NCI-H524 treated with DMSO at 0.1 percent for 48 hours (cell line): Measurements from ENCODE around the gene CEMP1.
"Not testable (repeated sequence)": the region's sequence is repeated elsewhere in the genome, so short reads cannot be mapped to it uniquely, and the experiment has no call there.

Source experiments
- DNase-seq: peaks from one replicate; lab custom pipeline; 2025; lab: John Stamatoyannopoulos, UW

Gene CEMP1

DNA sequence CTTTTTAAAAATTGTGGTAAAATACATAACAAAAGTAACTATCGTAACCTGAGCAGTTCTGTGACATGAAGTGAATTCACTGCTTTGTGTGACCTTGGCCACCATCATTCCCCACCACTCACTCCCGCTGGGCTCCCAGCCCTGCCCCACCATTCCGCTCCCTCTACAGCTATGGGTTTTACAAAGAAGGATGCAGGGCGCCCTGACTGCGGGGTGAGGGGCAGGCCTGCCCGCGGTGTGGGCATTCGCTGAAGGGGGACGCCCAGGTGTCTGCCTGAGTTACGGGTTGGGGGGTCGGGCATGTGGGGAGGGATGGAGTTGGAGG, at the start of gene CEMP1:
Gene CEMP1 (minus strand): TSS at position 38 of the 325 bp plus-strand sequence. CDS start 335 bp downstream, outside the sequence.
- no peak for DNase-seq

DNA sequence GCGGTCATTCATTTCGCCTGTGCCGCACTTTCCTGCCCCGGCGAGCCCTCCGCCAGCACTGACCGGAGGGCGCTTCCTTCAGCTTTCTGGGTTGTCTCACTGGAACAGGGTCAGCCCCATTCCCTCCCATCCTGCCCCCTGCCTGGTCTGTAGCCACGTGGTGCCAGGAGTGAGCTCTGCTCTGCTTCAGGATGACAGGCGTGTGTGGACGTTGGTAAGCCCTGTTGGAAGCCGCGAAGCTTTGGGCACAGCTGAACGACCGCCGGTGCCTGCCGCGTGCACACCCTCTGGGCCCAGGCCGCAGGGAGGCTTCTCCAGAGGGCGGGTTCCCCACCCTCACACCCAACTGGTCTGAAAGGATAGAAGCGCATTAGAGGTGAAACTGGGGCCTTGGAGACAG, 49.6 kb upstream of the CEMP1 start:
- DNase-seq, result not testable (repeated sequence)

DNA sequence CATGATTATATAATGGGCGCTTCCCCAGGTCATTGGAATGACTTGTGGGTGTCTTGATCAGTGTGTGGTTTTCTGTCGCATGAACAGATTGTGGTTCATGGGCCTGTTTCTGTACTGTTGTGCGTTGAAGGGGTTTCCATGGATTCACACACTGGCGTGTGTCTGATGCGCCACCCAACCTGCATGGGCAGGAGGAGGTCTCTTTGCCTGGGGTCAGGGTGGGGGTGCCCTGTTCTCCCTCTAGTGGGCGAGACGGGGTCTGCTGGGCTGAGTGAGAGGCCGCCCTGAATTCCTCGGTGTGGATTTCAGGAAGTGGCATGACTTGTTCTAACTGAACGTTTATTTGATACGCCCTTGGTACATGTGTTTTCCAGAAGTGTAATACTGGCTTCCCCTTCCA, 48.9 kb upstream of the CEMP1 start:
- DNase-seq, result not testable (repeated sequence)

DNA sequence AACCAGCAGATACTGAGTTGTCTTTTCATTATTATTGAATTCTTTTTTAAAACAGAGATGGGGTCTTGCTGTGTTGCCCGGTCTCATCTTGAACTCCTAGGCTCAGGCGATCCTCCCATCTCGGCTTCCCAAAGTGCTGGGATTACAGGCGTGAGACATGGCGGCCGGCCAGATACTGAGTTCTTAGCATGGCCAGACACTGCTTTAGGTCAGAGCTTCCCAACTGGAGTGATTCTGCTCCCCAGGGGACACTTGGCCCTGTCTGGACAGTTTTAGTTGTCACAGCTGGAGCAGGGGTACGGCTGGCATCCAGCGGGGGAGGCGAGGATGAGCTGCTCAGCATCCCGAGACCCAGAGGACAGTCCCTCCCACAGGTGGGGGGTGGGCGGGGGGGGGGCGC, 47.7 kb upstream of the CEMP1 start:
- DNase-seq, result not testable (repeated sequence)

GRCh38 chr16:2577044-2577443, 45.8 kb upstream of the CEMP1 start:
- DNase-seq, result not testable (repeated sequence)

- DNase-seq, result not testable (repeated sequence)
Observed at GRCh38 chr16:2575839-2576238, 44.6 kb upstream of the CEMP1 start.

DNA sequence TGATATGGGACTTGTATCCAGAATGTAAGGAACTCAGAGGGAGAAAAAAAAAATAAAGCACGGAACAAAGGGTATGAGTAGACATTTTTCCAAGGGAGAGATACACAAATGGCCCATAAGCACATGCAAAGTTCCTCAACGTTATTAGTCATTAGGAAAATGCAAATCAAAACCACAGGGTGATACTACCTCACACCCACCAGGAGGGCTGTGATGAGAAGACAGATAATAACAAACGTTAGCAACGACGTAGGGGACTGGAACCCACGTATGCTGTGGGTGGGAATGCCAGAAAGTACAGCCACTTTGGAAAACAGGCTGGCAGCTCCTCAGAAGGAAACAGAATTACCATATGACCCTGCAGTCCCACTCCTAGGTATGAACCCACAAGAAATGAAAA, 41.5 kb upstream of the CEMP1 start:
- DNase-seq, result not testable (repeated sequence)

- not testable (repeated sequence) for DNase-seq
Observed at GRCh38 chr16:2568573-2568972, 37.4 kb upstream of the CEMP1 start.

DNA sequence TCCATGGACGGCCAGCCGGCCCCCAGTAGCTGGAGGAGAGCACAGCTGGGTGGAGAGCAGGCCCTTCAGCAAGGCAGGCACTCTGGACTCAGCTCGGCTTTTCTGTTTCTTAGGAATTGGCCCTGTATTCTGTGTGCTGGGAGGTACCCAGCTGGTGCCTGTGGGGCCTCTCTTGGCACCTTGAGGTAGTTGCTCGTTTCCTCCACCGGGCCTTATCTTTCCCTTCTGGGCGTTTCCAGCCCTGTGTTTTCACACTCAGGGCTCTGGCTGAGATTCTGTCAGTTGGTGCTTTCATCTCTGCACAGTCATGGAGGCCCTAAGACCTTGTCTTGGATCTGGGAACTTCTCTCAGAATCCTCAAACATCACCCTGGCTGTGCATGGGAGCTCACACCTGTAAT, 36.3 kb upstream of the CEMP1 start:
- DNase-seq, result not testable (repeated sequence)

DNA sequence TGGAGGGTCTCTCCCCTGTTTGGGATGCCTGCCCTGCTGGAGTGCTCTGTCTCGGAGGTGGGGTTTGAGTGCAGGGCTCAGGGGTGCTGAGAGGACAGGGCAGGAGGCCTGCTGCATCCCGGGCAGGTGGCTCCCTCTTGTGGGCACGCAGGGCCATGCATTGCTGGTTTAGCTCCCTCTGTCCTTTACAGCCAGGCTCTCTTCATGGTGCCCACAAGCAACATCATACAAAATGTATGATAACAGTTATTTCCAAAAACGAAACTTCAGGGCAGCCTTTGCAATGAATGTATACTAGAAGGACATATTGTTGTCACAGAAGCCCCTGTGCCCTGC, 29.6 kb upstream of the CEMP1 start:
- not testable (repeated sequence) for DNase-seq

- DNase-seq, result not testable (repeated sequence)
Observed at GRCh38 chr16:2560131-2560797, 29.1 kb upstream of the CEMP1 start.

DNA sequence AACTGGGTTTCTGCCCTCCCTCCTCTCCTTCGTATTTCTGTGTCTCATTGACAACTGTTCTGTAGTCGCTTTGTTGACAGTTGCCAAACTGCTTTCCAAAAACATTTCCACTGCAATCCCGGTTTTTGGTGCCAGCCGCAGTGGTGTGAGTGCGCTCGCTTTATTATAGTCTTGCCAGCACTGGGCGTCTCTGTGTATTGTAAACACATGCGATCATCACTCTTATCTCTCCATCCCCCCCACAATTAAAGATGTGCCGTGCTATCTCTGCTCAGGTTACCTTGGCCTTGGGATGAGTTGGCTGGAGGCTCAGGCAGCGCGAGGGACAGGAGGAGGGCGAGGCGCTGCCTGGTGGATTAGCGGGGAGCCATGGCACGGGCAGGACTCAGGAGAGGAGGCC, 25.9 kb upstream of the CEMP1 start:
- not testable (repeated sequence) for DNase-seq

DNA sequence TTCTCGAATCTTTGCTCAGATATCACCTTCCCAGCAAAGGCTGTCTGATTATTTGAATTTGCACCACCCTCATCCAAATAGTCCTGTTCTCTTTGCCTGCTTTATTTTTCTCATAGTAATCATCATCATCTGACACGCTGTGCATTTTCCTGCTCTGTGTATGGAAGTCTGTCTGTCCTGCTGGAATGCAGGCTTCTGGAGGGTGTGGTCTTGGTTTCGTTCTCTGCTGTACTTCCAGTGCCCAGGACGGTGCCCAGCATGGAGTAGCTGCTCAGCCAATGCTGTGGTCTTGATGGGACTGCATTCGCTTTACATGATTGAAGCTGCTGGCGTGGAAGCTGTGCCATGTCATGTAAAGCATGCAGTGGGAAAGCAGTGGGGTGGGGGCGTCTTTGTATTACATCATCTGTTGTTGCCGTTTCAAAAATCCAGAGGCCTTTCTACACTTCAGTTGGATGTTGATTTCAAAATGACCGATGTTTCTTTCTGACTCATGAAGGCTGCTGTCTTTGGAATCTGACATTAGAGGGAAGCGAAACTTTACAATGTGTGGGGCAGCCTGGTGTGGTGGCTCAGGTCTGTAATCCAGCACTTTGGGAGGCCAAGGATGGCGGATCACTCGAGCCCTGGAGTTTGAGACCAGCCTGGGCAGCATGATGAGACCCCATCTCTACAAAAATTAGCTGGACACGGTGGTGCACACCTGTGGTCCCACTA, 23.7 kb upstream of the CEMP1 start:
- not testable (repeated sequence) for DNase-seq

- not testable (repeated sequence) for DNase-seq
Observed at GRCh38 chr16:2551420-2551889, 20.2 kb upstream of the CEMP1 start.

- not testable (repeated sequence) for DNase-seq
Observed at GRCh38 chr16:2550283-2550878, 19.2 kb upstream of the CEMP1 start.

DNA sequence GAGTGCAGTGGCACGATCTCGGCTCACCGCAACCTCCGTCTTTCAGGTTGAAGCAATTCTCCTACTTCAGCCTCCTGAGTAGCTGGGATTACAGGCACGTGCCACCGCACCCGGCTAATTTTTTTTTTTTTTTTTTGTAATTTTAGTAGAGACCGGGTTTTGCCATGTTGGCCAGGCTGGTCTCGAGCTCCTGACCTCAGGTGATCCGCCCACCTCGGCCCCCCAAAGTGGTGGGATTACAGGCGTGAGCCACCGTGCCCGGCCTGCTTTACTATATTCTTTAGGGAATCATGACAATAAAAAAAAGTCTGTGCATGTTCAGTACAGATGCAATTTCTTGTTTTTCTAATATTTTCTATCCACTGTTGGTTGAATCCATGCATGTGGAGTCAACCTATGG, 12.6 kb upstream of the CEMP1 start:
- not testable (repeated sequence) for DNase-seq

- DNase-seq, result not testable (repeated sequence)
Observed at GRCh38 chr16:2541409-2541808, 10.2 kb upstream of the CEMP1 start.

DNA sequence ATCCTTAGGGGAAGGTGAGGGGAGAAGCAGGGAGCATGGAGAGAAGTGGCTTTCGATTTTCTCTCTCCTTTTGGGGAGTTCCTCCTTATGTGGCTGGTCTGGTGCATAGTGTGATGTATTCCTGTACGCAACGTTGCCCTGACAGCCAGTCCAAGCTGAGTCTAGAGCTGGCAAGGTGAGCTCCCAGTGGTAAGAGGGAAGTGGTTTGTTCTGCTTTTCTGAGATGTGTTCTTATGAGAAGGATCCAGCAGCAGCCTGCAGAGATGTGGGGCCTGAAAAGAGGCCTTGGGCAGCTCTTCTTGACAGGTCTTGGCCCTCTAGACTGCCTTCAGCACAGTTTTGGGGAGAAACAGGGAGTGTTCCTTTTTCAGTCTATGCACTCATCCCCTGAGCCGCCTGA, 9.7 kb upstream of the CEMP1 start:
- not testable (repeated sequence) for DNase-seq

GRCh38 chr16:2539845-2540458, 8.7 kb upstream of the CEMP1 start:
- not testable (repeated sequence) for DNase-seq

- DNase-seq, result not testable (repeated sequence)
Observed at GRCh38 chr16:2539192-2539844, 8.1 kb upstream of the CEMP1 start.

- DNase-seq, result peak; percentile 41
Observed at GRCh38 chr16:2537451-2538379, 6.5 kb upstream of the CEMP1 start, which contains the start of gene PDPK1. PDPK1 (plus strand) TSS chr16:2538021; CDS start chr16:2538113, 92 bp downstream.
